ENCODE data around the gene TSEN34. TPM values are rescaled to one million over a fixed set of nuclear protein-coding genes. Genes with fewer than 3 reads are reported as not detected.

Gene TSEN34
- total and polyA plus RNA-seq, 11 donors, result 10.2 to 48.9 (median 23.5) TPM

DNA sequence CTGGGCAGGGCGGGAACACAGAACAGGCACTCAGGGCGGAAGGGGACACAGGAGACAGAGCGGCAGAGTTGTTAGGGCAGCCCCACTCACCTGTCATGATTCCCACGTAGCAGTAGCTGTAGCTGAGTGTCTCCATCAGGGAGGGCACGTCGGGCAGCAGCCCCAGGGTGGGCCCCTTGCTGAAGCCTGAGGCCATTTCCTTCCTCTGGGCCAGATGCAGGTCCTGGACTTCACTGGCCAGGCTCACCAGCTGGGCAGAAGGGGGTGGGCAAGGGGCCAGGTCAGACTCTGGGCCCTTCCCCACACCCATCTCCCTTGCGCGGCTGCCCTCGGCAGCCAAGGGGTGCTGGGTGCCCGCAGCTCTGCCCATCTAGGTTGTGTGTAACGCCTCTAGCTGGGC, 7.7 kb upstream of the TSEN34 start:
- Histone ChIP-seq H3K9me3 (no peaks in the 10 kb centered on the region), H3K36me3 (peaks cover 0 to 25% (median 6%) of the 10 kb centered on the region in 9 donors), H3K27ac (no peak overlapping the region), H3K27me3 (no peaks in the 10 kb centered on the region), H3K4me1 (peaks cover 0 to 6% (median 4%) of the 10 kb centered on the region in 12 donors), H3K4me3 (no peak overlapping the region)
- DNase-seq (no peak), ATAC-seq (no peak)
- intact Hi-C loops (cut with DNase I), result no loop called here
- TF ChIP-seq, protein P1, sequence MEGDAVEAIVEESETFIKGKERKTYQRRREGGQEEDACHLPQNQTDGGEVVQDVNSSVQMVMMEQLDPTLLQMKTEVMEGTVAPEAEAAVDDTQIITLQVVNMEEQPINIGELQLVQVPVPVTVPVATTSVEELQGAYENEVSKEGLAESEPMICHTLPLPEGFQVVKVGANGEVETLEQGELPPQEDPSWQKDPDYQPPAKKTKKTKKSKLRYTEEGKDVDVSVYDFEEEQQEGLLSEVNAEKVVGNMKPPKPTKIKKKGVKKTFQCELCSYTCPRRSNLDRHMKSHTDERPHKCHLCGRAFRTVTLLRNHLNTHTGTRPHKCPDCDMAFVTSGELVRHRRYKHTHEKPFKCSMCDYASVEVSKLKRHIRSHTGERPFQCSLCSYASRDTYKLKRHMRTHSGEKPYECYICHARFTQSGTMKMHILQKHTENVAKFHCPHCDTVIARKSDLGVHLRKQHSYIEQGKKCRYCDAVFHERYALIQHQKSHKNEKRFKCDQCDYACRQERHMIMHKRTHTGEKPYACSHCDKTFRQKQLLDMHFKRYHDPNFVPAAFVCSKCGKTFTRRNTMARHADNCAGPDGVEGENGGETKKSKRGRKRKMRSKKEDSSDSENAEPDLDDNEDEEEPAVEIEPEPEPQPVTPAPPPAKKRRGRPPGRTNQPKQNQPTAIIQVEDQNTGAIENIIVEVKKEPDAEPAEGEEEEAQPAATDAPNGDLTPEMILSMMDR (IDR thresholded peaks at IDR 0.05), result no peak
- TF ChIP-seq POLR2A (IDR thresholded peaks at IDR 0.05), result no peak
- 88 to 95% (median 91%) methylated on average over 9 to 11 of the region's 11 CpGs for WGBS, 4 donors

DNA sequence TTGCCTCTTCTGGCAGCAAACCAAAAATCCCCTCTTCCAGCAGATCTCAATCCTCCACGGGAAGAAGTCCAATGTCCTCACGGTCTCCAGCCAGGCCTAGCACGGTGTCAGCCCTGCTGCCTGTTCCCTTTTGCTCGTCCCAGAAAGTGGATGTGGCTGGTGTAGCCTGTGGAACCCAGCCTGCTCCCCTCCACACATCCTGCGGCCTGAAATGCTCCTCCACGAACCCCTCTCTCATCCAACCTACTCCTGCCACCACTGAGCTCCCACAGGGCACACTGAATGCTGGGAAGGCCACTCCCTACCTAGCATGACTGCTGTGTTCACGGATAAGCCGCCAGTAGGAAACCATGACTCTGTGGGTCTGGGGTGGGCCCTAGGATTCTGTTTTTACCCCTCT, 4.8 kb upstream of the TSEN34 start:
- no peak for ATAC-seq
- no peak for TF ChIP-seq POLR2A (IDR thresholded peaks at IDR 0.05)
- TF ChIP-seq, protein P1 (IDR thresholded peaks at IDR 0.05), result no peak
- Histone ChIP-seq H3K9me3 (no peaks in the 10 kb centered on the region), H3K27ac (no peak overlapping the region), H3K4me3 (no peak overlapping the region), H3K27me3 (no peaks in the 10 kb centered on the region), H3K36me3 (peaks cover 0 to 15% (median 0%) of the 10 kb centered on the region in 9 donors), H3K4me1 (peaks cover 0 to 14% (median 9%) of the 10 kb centered on the region in 12 donors)
- DNase-seq, result no peak
- intact Hi-C loops (cut with DNase I), result no loop called here
- WGBS, 4 donors, result 73 to 87% (median 83%) methylated on average over 8 of the region's 8 CpGs

GRCh38 chr19:54186934-54187381, 4.2 kb upstream of the TSEN34 start:
- no peak for TF ChIP-seq POLR2A (IDR thresholded peaks at IDR 0.05)
- TF ChIP-seq, protein P1 (IDR thresholded peaks at IDR 0.05), result no peak
- WGBS, 4 donors, result 83 to 85% (median 84%) methylated on average over 11 of the region's 11 CpGs
- no peak for ATAC-seq
- Histone ChIP-seq H3K36me3 (peaks cover 0 to 15% (median 0%) of the 10 kb centered on the region in 9 donors), H3K4me1 (peaks cover 0 to 20% (median 14%) of the 10 kb centered on the region in 12 donors), H3K4me3 (no peak overlapping the region), H3K27ac (no peak overlapping the region), H3K9me3 (no peaks in the 10 kb centered on the region), H3K27me3 (no peaks in the 10 kb centered on the region)
- intact Hi-C loops (cut with DNase I), result no loop called here
- DNase-seq, result no peak

GRCh38 chr19:54188215-54188871, 2.8 kb upstream of the TSEN34 start:
- peaks cover 0 to 23% (median 17%) of the 10 kb centered on the region in 12 donors for H3K4me1 ChIP-seq
- peaks cover 0 to 18% (median 5%) of the 10 kb centered on the region in 9 donors for H3K36me3 ChIP-seq
- H3K27ac ChIP-seq, result peak overlapping the region in 9 of 12 donors; percentile 91 to 100 (median 98)
- no peaks in the 10 kb centered on the region for H3K9me3 ChIP-seq
- DNase-seq (no peak), ATAC-seq (no peak)
- H3K4me3 ChIP-seq, result peak overlapping the region; percentile 68 to 92 (median 86)
- WGBS, 4 donors, result 29 to 45% (median 35%) methylated on average over 11 to 12 of the region's 12 CpGs
- H3K27me3 ChIP-seq, result no peaks in the 10 kb centered on the region
- no peak for TF ChIP-seq POLR2A (IDR thresholded peaks at IDR 0.05)
- TF ChIP-seq, protein P1 (IDR thresholded peaks at IDR 0.05), result no peak
- intact Hi-C loops (cut with DNase I), result loop anchor here in 1 of 10 donors (2.0 kb wide), 1 partner anchor 20 kb away; no protein-coding TSS in a partner anchor

Measured in heart left ventricle (tissue), 16 donors.